Measurements from ENCODE around the gene MSH6. TPM values are rescaled to one million over a fixed set of nuclear protein-coding genes. Genes with fewer than 3 reads are reported as not detected.

The MSH6 gene
- total and polyA plus RNA-seq, 2 of the 13 experiments (the other 11 are each of a cell fraction or from before 2014, with no cell fraction given), result 20.8 to 113 TPM

GRCh38 chr2:47808614-47809013, 25.7 kb downstream of the MSH6 start (continued):
- no peak for TF ChIP-seq ZBTB2 (CRISPR knock-in tag; IDR thresholded peaks at IDR 0.05; ENCODE audit: low read depth)
- no peak for TF ChIP-seq ZNF709 (CRISPR knock-in tag; IDR thresholded peaks at IDR 0.05)
- TF ChIP-seq SYNCRIP (IDR thresholded peaks at IDR 0.05; ENCODE audit: insufficient read depth, low read depth, low read length), result no peak
- no peak for TF ChIP-seq FOXO4 (CRISPR knock-in tag; conservative IDR thresholded peaks at IDR 0.05)
- TF ChIP-seq CEBPG (CRISPR knock-in tag; IDR thresholded peaks at IDR 0.05), result no peak
- TF ChIP-seq HNRNPK (IDR thresholded peaks at IDR 0.05; ENCODE audit: low read depth, low read length, poor library complexity, severe bottlenecking), result no peak
- no peak for TF ChIP-seq HNF4G (IDR thresholded peaks at IDR 0.05; ENCODE audit: borderline replicate concordance, low read depth, low read length)
- no peak for TF ChIP-seq HNF4G (CRISPR knock-in tag; IDR thresholded peaks at IDR 0.05; ENCODE audit: borderline replicate concordance, low read depth)
- no peak for TF ChIP-seq PHB2 (IDR thresholded peaks at IDR 0.05; ENCODE audit: partially characterized antibody)
- peak; percentile 77 for TF ChIP-seq BCL6 (CRISPR knock-in tag; IDR thresholded peaks at IDR 0.05)
- peak; percentile 39 for TF ChIP-seq RBM22 (optimal IDR thresholded peaks at IDR 0.05; ENCODE audit: low read length)
- no peak for TF ChIP-seq ZKSCAN5 (CRISPR knock-in tag; IDR thresholded peaks at IDR 0.05)
- no peak for TF ChIP-seq ZNF468 (CRISPR knock-in tag; IDR thresholded peaks at IDR 0.05)
- TF ChIP-seq ZNF609 (CRISPR knock-in tag; IDR thresholded peaks at IDR 0.05; ENCODE audit: borderline replicate concordance), result no peak
- no peak for TF ChIP-seq ZNF3 (CRISPR knock-in tag; IDR thresholded peaks at IDR 0.05)
